Colonic mucosa (tissue), 4 donors: ENCODE results near the gene BRIP1. TPM values are rescaled to one million over a fixed set of nuclear protein-coding genes. Genes with fewer than 3 reads are reported as not detected.

Source experiments
- DNase-seq: peaks from one replicate; pipeline ENCODE4 v3.0.0-alpha.2; 2020
- H3K27ac ChIP-seq: fragments of 200-600 bp; one replicate; pipeline ENCODE4 v1.8.0; 2021
- H3K27me3 ChIP-seq: fragments of 200-600 bp; one replicate; pipeline ENCODE4 v1.8.0; 2021
- H3K36me3 ChIP-seq: fragments of 200-600 bp; one replicate; pipeline ENCODE4 v1.8.0; 2021
- H3K4me1 ChIP-seq: fragments of 200-600 bp; one replicate; pipeline ENCODE4 v1.8.0; 2021; ENCODE audit warnings: mild to moderate bottlenecking
- H3K4me3 ChIP-seq: fragments of 200-600 bp; one replicate; pipeline ENCODE4 v1.8.0; 2021
- H3K9ac ChIP-seq, 2 donors: one replicate each; pipeline ENCODE4 v1.7.0; 2013; ENCODE audit warnings: control low read depth in 2 of 2, low read depth in 2 of 2, low read length in 2 of 2
- H3K9me3 ChIP-seq: fragments of 200-600 bp; one replicate; pipeline ENCODE4 v1.8.0; 2021
- intact Hi-C: fragments of 100-400 bp; cut with DNase I; formaldehyde crosslinking; loops from one replicate; pipeline ENCODE4 v1.14.1; 2022
- total RNA-seq, 2 donors: library from RNA; stranded (reverse); fragmentation: NEBNext Ultra II Directional in 1 of 2; extraction: Animal tissue kit (Norgen Biotek cat#: 25700) in 1 of 2; gene quantifications; one replicate each; pipeline ENCODE4 v1.2.1, GENCODE V29; 2021
- TF ChIP-seq, protein P1 (sequence below): fragments of 200-600 bp; IDR thresholded peaks from one replicate; pipeline ENCODE4 v1.8.0; 2022; ENCODE audit warnings: antibody characterized with exemption, mild to moderate bottlenecking
- donor health status: healthy.
- donor health status: DM: no; HTN: no; CAD: no.
- donor health status: DM: no; HTN: no; CAD: no.

The BRIP1 gene
- total RNA-seq, 2 donors from 2014 or later, result 3.3 to 10.1 TPM

DNA sequence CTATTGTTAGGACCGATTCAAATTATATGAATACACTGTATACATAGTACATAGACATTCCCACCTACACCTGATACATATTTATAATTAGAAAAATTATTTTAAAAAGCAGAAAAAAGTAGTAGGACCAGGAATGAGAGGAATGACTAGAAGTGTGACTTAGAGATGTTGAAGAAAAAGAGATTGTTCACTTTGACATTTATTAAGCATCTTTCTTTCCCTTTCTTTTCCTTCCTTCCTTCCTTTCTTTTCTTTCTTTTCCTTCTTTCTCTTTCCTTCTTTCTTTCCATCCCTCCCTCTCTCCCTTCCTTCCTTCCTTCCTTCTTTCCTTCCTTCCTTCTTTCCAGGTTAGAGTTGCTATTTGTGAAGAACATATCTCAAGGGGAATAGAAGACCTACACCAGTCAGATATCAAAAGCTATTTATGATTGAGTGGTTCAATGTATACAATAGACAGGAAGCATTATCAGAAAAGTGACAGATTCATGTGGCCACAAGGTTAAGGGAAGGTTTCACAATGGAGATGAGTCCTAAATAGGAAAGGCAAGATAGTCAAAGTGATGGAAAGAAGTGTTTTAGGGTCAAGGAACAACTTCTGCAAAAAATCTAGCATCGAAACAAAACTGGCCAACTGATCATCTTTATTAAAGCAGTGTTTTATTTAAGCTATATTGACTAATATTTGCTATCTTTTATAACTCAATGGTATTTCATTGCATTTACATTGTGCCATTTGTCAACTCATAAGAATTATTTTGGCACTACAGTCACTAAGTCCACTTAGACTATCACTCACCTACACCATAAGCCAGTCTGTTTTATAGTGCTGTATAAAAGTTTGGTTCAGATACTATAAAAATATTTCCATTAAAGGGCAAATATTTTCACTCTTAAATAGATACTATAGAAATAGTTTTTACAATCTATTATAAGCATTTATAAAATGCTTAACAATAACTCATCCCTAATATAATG lies 218.2 kb downstream of the BRIP1 start:
- Histone ChIP-seq H3K27ac (no peak overlapping the region), H3K27me3 (no peaks in the 10 kb centered on the region), H3K9ac (no peak overlapping the region), H3K36me3 (no peaks in the 10 kb centered on the region), H3K4me3 (no peak overlapping the region), H3K4me1 (no peaks in the 10 kb centered on the region), H3K9me3 (no peaks in the 10 kb centered on the region)
- TF ChIP-seq, protein P1, sequence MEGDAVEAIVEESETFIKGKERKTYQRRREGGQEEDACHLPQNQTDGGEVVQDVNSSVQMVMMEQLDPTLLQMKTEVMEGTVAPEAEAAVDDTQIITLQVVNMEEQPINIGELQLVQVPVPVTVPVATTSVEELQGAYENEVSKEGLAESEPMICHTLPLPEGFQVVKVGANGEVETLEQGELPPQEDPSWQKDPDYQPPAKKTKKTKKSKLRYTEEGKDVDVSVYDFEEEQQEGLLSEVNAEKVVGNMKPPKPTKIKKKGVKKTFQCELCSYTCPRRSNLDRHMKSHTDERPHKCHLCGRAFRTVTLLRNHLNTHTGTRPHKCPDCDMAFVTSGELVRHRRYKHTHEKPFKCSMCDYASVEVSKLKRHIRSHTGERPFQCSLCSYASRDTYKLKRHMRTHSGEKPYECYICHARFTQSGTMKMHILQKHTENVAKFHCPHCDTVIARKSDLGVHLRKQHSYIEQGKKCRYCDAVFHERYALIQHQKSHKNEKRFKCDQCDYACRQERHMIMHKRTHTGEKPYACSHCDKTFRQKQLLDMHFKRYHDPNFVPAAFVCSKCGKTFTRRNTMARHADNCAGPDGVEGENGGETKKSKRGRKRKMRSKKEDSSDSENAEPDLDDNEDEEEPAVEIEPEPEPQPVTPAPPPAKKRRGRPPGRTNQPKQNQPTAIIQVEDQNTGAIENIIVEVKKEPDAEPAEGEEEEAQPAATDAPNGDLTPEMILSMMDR, result no peak
- intact Hi-C loops, result no loop called here
- no peak for DNase-seq

DNA sequence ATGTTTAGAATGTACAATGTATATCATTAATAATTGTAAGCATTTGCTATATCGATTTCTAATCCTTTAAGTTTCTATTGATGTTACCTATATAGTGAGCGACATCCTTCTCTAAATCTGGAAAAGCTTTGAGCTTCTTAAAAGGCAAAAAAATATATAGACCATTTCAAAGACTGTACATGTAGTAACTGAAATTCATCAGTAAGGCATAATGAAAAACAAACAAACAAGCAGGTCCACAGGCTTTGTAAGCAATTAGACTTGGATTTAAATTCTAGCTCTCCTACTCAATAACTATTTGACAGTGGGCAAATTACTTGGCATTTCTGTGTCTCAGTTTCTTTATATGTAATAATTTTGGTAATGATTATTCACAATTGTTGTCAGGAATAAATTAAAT lies 220.6 kb downstream of the BRIP1 start:
- intact Hi-C loops, result no loop called here
- H3K36me3 ChIP-seq, result no peaks in the 10 kb centered on the region
- no peak overlapping the region for H3K27ac ChIP-seq
- H3K4me1 ChIP-seq, result no peaks in the 10 kb centered on the region
- no peaks in the 10 kb centered on the region for H3K27me3 ChIP-seq
- no peak overlapping the region for H3K4me3 ChIP-seq
- H3K9me3 ChIP-seq, result no peaks in the 10 kb centered on the region
- TF ChIP-seq, protein P1, result no peak
- H3K9ac ChIP-seq, result no peak overlapping the region
- no peak for DNase-seq

DNA sequence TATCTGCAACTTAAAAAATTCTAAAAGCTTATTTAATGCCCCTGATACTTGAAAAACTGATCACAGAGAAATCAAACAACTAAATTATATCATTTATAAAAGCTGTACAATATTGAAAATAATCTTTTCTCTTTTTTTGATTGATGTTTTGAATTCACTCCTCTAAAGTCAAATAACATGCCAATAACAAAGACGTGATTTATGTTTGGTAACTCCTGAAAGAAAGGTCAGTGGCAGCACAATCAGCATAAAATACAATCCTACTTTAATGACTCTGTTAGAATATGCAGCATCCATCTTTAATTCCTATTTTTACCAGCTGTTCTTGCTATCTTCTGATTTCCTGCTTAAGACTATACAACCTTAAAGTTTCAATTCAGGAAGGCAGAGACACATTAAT lies 221.6 kb downstream of the BRIP1 start:
- Histone ChIP-seq H3K4me3 (no peak overlapping the region), H3K36me3 (no peaks in the 10 kb centered on the region), H3K9me3 (no peaks in the 10 kb centered on the region), H3K27me3 (no peaks in the 10 kb centered on the region), H3K9ac (no peak overlapping the region), H3K4me1 (no peaks in the 10 kb centered on the region), H3K27ac (no peak overlapping the region)
- DNase-seq, result no peak
- TF ChIP-seq, protein P1, result no peak
- intact Hi-C loops, result no loop called here

DNA sequence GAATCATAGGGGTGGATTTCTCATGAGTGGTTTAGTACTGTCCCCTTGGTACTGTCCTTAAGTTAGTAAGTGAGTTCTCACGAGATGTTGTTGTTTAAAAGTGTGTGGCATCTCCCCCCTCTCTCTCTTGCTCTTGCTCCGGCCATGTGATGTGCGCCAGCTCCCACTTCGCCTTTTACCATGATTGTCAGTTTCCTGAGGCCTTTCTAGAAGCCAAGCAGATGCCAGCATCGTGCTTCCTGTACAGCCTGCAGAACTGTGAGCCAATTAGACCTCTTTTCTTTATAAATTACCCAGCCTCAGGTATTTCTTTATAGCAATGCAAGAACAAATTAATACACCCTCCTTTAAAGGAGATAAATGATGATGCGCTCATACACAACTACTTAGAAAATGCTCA lies 222.2 kb downstream of the BRIP1 start:
- Histone ChIP-seq H3K36me3 (no peaks in the 10 kb centered on the region), H3K27me3 (no peaks in the 10 kb centered on the region), H3K9me3 (no peaks in the 10 kb centered on the region), H3K4me3 (no peak overlapping the region), H3K4me1 (no peaks in the 10 kb centered on the region), H3K27ac (no peak overlapping the region), H3K9ac (no peak overlapping the region)
- intact Hi-C loops, result no loop called here
- no peak for DNase-seq
- TF ChIP-seq, protein P1, result no peak

DNA sequence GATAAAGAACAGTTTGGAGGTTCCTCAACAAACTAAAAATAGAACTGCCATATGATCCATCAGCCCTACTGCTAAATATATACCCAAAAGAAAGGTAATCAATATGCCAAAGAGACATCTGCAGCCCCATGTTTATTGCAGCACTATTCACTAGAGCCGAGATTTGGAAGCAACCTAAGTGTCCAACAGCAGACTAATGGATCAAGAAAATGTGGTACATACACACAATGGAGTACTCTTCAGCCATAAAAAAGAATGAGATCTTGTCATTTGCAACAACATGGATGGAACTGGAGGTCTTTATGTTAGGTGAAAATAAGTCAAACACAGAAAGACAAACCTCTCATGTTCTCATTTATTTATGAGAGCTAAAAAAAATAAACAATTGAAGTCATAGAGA lies 223.5 kb downstream of the BRIP1 start:
- Histone ChIP-seq H3K4me1 (no peaks in the 10 kb centered on the region), H3K9me3 (no peaks in the 10 kb centered on the region), H3K9ac (no peak overlapping the region), H3K4me3 (no peak overlapping the region), H3K27ac (no peak overlapping the region), H3K27me3 (no peaks in the 10 kb centered on the region), H3K36me3 (no peaks in the 10 kb centered on the region)
- no peak for DNase-seq
- TF ChIP-seq, protein P1, result no peak
- intact Hi-C loops, result loop anchor here (5.0 to 10.0 kb wide), 2 partner anchors 197 to 465 kb away; no protein-coding TSS in a partner anchor
